T-helper 17 cell (primary cell): Measurements from ENCODE around the gene ARHGDIB. TPM values are rescaled to one million over a fixed set of nuclear protein-coding genes. Genes with fewer than 3 reads are reported as not detected.

Source experiments
- ATAC-seq: fragments of 150-1000 bp; cut with Tn5 transposase; 2 replicates; pipeline ENCODE4 v1.10.0; 2021; ENCODE audit warnings: mild to moderate bottlenecking, moderate library complexity
- DNase-seq, 3 donors: peaks; one replicate each; pipeline versions ENCODE4 v3.0.0 to v3.0.0-alpha.2; 2020 to 2021
- H3K9me3 ChIP-seq: one replicate; pipeline ENCODE4 v1.7.0; 2013; ENCODE audit warnings: low read length, mild to moderate bottlenecking; ENCODE audit not compliant: control insufficient read depth, poor library complexity, severe bottlenecking
- H3K27ac Mint-ChIP-seq: one replicate; pipeline ENCODE4 v1.8.0; 2022; ENCODE audit warnings: mild to moderate bottlenecking, moderate library complexity, mixed read lengths
- H3K27me3 Mint-ChIP-seq: one replicate; pipeline ENCODE4 v1.8.0; 2022; ENCODE audit warnings: mixed read lengths
- H3K36me3 Mint-ChIP-seq: one replicate; pipeline ENCODE4 v1.8.0; 2022; ENCODE audit warnings: low read depth, mixed read lengths
- H3K4me1 Mint-ChIP-seq: one replicate; pipeline ENCODE4 v1.8.0; 2022; ENCODE audit warnings: mild to moderate bottlenecking, mixed read lengths
- H3K4me3 Mint-ChIP-seq: one replicate; pipeline ENCODE4 v1.8.0; 2022; ENCODE audit warnings: mild to moderate bottlenecking, moderate library complexity, mixed read lengths
- total RNA-seq, 4 donors: library from RNA in 2 of 4; stranded (reverse) in 2 of 4; gene quantifications; one replicate each; pipeline ENCODE4 v1.2.3 and lab custom pipeline; 2022 to 2026

ARHGDIB gene
- total RNA-seq, 2 donors from 2014 or later: 895 to 936 TPM

- peaks cover 8% of the 10 kb centered on the region for H3K27me3 Mint-ChIP-seq
- H3K4me1 Mint-ChIP-seq: peaks cover 24% of the 10 kb centered on the region
- ATAC-seq (peak; percentile 36), DNase-seq (no peak)
- peaks cover 2% of the 10 kb centered on the region for H3K36me3 Mint-ChIP-seq
- H3K4me3 Mint-ChIP-seq: no peak overlapping the region
- no peaks in the 10 kb centered on the region for H3K9me3 ChIP-seq
- H3K27ac Mint-ChIP-seq: peak overlapping the region; percentile 79
These were observed 32.3 kb upstream of the ARHGDIB start for GRCh38 chr12:14993537-14994266.

- no peaks in the 10 kb centered on the region for H3K9me3 ChIP-seq
- DNase-seq (no peak), ATAC-seq (no peak)
- Mint-ChIP-seq H3K27me3 (peaks cover 2% of the 10 kb centered on the region), H3K4me1 (peaks cover 24% of the 10 kb centered on the region), H3K36me3 (peaks cover under 1% of the 10 kb centered on the region), H3K27ac (peak overlapping the region; percentile 79), H3K4me3 (no peak overlapping the region)
These were observed 31.7 kb upstream of the ARHGDIB start for GRCh38 chr12:14993117-14993516.

- DNase-seq (no peak), ATAC-seq (no peak)
- Mint-ChIP-seq H3K4me3 (no peak overlapping the region), H3K36me3 (no peaks in the 10 kb centered on the region), H3K27me3 (no peaks in the 10 kb centered on the region), H3K27ac (no peak overlapping the region), H3K4me1 (peaks cover 27% of the 10 kb centered on the region)
- H3K9me3 ChIP-seq: no peaks in the 10 kb centered on the region
These were observed 31.3 kb upstream of the ARHGDIB start for GRCh38 chr12:14992673-14993072.

DNA sequence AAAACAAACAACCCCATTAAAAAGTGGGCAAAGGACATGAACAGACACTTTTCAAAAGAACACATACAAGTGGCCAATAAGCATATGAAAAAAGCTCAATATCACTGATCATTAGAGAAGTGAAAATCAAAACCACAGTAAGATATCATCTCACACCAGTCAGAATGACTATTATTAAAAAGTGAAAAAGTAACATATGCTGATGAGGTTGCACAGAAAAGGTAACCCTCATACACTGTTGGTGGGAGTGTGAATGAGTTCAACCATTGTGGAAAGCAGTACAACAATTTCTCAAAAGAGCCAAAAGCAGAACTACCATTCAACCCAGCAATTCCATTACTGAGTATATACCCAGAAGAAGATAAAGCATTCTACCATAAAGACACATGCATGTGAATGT lies 29.7 kb upstream of the ARHGDIB start:
- Mint-ChIP-seq H3K27me3 (no peaks in the 10 kb centered on the region), H3K27ac (no peak overlapping the region), H3K4me1 (peaks cover 31% of the 10 kb centered on the region), H3K4me3 (no peak overlapping the region), H3K36me3 (peaks cover 2% of the 10 kb centered on the region)
- DNase-seq (no peak), ATAC-seq (no peak)
- no peaks in the 10 kb centered on the region for H3K9me3 ChIP-seq

GRCh38 chr12:14989790-14990189 lies 28.4 kb upstream of the ARHGDIB start:
- DNase-seq: no peak
- Mint-ChIP-seq H3K27ac (no peak overlapping the region), H3K4me3 (no peak overlapping the region), H3K4me1 (peaks cover 23% of the 10 kb centered on the region), H3K36me3 (peaks cover 2% of the 10 kb centered on the region), H3K27me3 (peaks cover 5% of the 10 kb centered on the region)
- no peak for ATAC-seq
- H3K9me3 ChIP-seq: no peaks in the 10 kb centered on the region

GRCh38 chr12:14988035-14988434 lies 26.6 kb upstream of the ARHGDIB start:
- peaks cover 21% of the 10 kb centered on the region for H3K4me1 Mint-ChIP-seq

GRCh38 chr12:14986449-14986848 lies 25.0 kb upstream of the ARHGDIB start:
- peaks cover 2% of the 10 kb centered on the region for H3K36me3 Mint-ChIP-seq
- H3K4me3 Mint-ChIP-seq: no peak overlapping the region
- no peak for DNase-seq
- H3K27me3 Mint-ChIP-seq: peaks cover 5% of the 10 kb centered on the region
- H3K4me1 Mint-ChIP-seq: peaks cover 26% of the 10 kb centered on the region
- no peak for ATAC-seq
- no peak overlapping the region for H3K27ac Mint-ChIP-seq
- H3K9me3 ChIP-seq: no peaks in the 10 kb centered on the region

More at GRCh38 chr12:14988035-14988434, 26.6 kb upstream of the ARHGDIB start:
- DNase-seq (no peak), ATAC-seq (no peak)
- Mint-ChIP-seq H3K4me3 (no peak overlapping the region), H3K36me3 (peaks cover 2% of the 10 kb centered on the region), H3K27me3 (peaks cover 5% of the 10 kb centered on the region), H3K27ac (no peak overlapping the region)
- no peaks in the 10 kb centered on the region for H3K9me3 ChIP-seq

DNA sequence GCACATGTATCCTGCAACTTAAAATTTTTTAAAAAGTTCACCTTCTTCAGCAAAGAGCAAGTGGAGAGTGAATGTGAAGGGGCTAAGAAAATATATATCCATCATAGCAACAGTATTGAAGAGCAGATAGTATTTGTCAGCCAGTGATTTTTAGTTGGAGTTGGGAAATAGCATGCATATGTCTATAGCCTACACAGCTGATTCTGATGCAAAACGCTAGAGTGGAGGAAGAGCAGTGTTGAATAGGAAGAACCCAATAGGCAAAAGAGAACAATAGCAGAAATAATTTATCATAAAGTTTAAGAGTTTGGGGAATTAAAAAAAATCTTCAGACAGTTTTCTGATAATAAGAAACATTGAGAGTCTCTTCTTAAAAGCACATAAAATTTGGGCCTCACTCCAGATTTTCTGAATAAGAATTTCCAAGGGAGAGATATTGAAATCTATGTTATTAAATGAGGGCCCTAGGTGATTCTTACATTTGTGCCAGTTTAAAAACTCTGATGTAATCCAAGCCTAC lies 23.4 kb upstream of the ARHGDIB start:
- Mint-ChIP-seq H3K27me3 (peaks cover 5% of the 10 kb centered on the region), H3K27ac (no peak overlapping the region), H3K36me3 (peaks cover 2% of the 10 kb centered on the region), H3K4me3 (peak overlapping the region; percentile 9), H3K4me1 (peaks cover 39% of the 10 kb centered on the region)
- no peak for ATAC-seq
- DNase-seq: no peak
- H3K9me3 ChIP-seq: no peaks in the 10 kb centered on the region

DNA sequence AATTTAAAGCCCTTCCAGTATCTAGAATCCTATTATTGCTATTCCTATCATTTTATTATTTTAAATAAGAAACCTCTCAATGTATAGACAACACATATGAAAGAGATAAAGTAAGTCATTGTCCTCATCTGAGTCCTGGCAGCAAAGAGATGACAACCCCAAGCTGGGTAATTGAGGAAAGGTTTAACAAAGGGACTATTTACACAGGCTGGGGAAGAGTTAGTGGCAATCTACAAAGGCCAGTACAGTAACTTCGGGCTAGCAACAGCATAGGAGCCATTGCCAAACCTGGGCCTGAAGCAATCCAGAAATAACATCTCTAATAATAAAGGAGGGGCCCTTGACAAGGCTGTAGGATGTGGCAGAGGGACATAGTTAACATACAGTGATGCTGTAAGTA lies 22.6 kb upstream of the ARHGDIB start:
- ATAC-seq (no peak), DNase-seq (no peak)
- H3K9me3 ChIP-seq: no peaks in the 10 kb centered on the region
- H3K36me3 Mint-ChIP-seq: peaks cover 2% of the 10 kb centered on the region
- H3K27ac Mint-ChIP-seq: no peak overlapping the region
- peaks cover 45% of the 10 kb centered on the region for H3K4me1 Mint-ChIP-seq
- H3K27me3 Mint-ChIP-seq: peaks cover 5% of the 10 kb centered on the region
- H3K4me3 Mint-ChIP-seq: no peak overlapping the region

DNA sequence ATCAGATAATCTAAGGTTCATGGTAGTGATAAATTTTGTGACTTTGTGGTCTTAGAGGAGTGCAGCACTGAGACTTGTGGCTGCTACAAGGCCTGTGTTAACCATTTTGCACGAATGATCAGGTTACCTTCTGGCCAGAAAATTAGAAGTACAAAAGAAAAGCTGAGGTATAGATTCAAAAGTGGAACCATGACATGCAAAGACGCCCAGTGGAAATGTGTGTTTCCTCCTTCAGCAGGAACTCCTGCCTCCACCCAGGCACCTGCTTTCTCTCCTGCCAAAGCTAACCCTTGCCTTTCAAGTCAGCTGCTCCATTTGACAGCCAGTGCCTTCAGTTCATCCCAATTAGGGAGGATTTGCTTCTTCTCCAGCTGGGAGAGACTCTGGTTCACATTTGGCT lies 21.6 kb upstream of the ARHGDIB start:
- H3K27me3 Mint-ChIP-seq: peaks cover 5% of the 10 kb centered on the region
- DNase-seq: no peak
- peak; percentile 18 for ATAC-seq
- peaks cover 2% of the 10 kb centered on the region for H3K36me3 Mint-ChIP-seq
- H3K27ac Mint-ChIP-seq: peak overlapping the region; percentile 19
- H3K9me3 ChIP-seq: no peaks in the 10 kb centered on the region
- H3K4me3 Mint-ChIP-seq: peak overlapping the region; percentile 5
- H3K4me1 Mint-ChIP-seq: peaks cover 51% of the 10 kb centered on the region

GRCh38 chr12:14982562-14982961 lies 21.2 kb upstream of the ARHGDIB start:
- no peaks in the 10 kb centered on the region for H3K9me3 ChIP-seq
- peaks cover 49% of the 10 kb centered on the region for H3K4me1 Mint-ChIP-seq
- no peak for DNase-seq
- H3K27ac Mint-ChIP-seq: no peak overlapping the region
- peaks cover 5% of the 10 kb centered on the region for H3K27me3 Mint-ChIP-seq
- H3K36me3 Mint-ChIP-seq: peaks cover 2% of the 10 kb centered on the region
- peak; percentile 12 for ATAC-seq
- H3K4me3 Mint-ChIP-seq: no peak overlapping the region

DNA sequence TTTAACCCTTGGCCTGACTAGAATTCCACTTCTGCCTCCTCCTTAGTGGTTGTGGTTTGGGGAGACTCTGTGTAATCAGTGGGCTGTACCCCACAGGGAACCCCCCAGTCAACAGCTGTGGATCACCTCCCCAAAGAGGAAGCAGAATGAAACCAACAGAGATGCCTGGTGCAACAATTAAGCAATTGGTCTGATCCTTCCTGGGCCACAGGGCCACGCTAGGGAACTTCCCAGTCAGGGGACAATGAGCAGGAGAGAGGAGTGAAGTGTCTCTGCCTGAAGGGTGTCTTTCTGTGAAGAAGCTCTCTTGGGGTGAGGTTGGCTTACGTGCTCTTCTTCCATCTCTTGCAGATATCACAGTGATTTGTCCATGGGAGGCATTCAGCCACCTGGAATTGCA lies 19.6 kb upstream of the ARHGDIB start:
- no peak for DNase-seq

GRCh38 chr12:14979468-14979867 lies 18.1 kb upstream of the ARHGDIB start:
- ATAC-seq: peak; percentile 37
- Mint-ChIP-seq H3K4me1 (peaks cover 43% of the 10 kb centered on the region), H3K27ac (peak overlapping the region; percentile 62), H3K36me3 (no peaks in the 10 kb centered on the region), H3K27me3 (no peaks in the 10 kb centered on the region), H3K4me3 (no peak overlapping the region)
- H3K9me3 ChIP-seq: no peaks in the 10 kb centered on the region
- no peak for DNase-seq

More for the DNA sequence above, 19.6 kb upstream of the ARHGDIB start:
- H3K4me1 Mint-ChIP-seq: peaks cover 45% of the 10 kb centered on the region
- peaks cover 5% of the 10 kb centered on the region for H3K27me3 Mint-ChIP-seq
- peak; percentile 57 for ATAC-seq
- H3K27ac Mint-ChIP-seq: peak overlapping the region; percentile 62
- no peak overlapping the region for H3K4me3 Mint-ChIP-seq
- H3K9me3 ChIP-seq: no peaks in the 10 kb centered on the region
- H3K36me3 Mint-ChIP-seq: no peaks in the 10 kb centered on the region

DNA sequence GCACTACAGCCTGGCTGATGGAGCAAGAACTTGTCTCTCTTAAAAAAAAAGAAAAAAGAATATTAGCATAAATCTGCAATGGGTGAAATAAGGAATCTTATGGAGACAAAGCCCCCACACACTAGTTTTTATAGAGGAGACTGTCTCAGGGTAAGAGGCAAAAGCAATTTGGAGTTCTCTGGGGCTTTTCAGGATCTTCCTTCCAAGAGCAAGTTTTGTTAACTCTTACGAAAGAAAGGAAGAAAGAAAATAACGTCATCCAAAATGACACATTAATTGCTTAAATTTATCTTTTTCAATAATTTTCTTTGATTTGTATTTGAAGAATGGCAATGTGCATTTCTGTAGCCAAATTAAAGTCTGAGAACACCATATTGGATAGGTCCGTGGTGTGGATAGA lies 15.3 kb upstream of the ARHGDIB start:
- H3K4me3 Mint-ChIP-seq: no peak overlapping the region
- peaks cover 2% of the 10 kb centered on the region for H3K36me3 Mint-ChIP-seq
- H3K27me3 Mint-ChIP-seq: no peaks in the 10 kb centered on the region
- no peak for ATAC-seq
- no peak overlapping the region for H3K27ac Mint-ChIP-seq
- peaks cover 39% of the 10 kb centered on the region for H3K4me1 Mint-ChIP-seq
- no peaks in the 10 kb centered on the region for H3K9me3 ChIP-seq
- no peak for DNase-seq
